ENCODE measurements around the gene ARL6IP5.

- TF ChIP-seq CTCF (IDR thresholded peaks at IDR 0.05) (no peak), POLR2A (IDR thresholded peaks at IDR 0.05) (no peak)
Measured at GRCh38 chr3:69119681-69120080, 34.9 kb downstream of the ARL6IP5 start.

Data from adrenal gland (tissue), 5 donors.